Measurements from ENCODE around the gene NDUFAF8. TPM values are rescaled to one million over a fixed set of nuclear protein-coding genes. Genes with fewer than 3 reads are reported as not detected.
A peak's percentile ranks its signal among the peaks of the same experiment; 100 is the strongest.

The NDUFAF8 gene
- total and polyA plus RNA-seq, 2 donors (not counting 1 experiment from before 2014, with no cell fraction given), result 41.7 to 42.6 TPM

GRCh38 chr17:81287741-81288430 is 48.8 kb downstream of the NDUFAF8 start:
- no peak for DNase-seq
- POLR2A ChIA-PET, result no interaction called here
- H3K4me2 ChIP-seq (replicated peaks; ENCODE audit: low read depth, low read length, poor library complexity, severe bottlenecking), result no peak overlapping the region
- no peak overlapping the region for H3K4me3 ChIP-seq (ENCODE audit: control extremely low read depth in 1 of 5, extremely low read depth in 1 of 5, insufficient read depth in 1 of 5, low read depth in 2 of 5, low read length in 4 of 5)
- TF ChIP-seq EZH2 (IDR thresholded peaks at IDR 0.05; ENCODE audit: borderline replicate concordance, insufficient read depth, low read depth, low read length, poor library complexity, severe bottlenecking) (no peak), CTCF (IDR thresholded peaks at IDR 0.05) (no peak)
- H3K4me3 Mint-ChIP-seq, result no peak overlapping the region
- peaks cover 44% of the 10 kb centered on the region for H3K4me1 Mint-ChIP-seq
- no peak overlapping the region for H2AFZ ChIP-seq (ENCODE audit: insufficient read depth, low read depth, low read length, poor library complexity, severe bottlenecking)
- no peaks in the 10 kb centered on the region for H3K9me3 Mint-ChIP-seq (ENCODE audit: insufficient read depth)
- H3K79me2 ChIP-seq (ENCODE audit: control insufficient read depth, insufficient read depth, low read length), result peaks cover 88% of the 10 kb centered on the region
- H3K27ac ChIP-seq (ENCODE audit: low read length in 2 of 2), result peak overlapping the region in 1 of 2 donors; percentile 26
- 80% methylated on average over 8 of the region's 16 CpGs for WGBS (ENCODE audit: insufficient coverage)
- H4K20me1 ChIP-seq (ENCODE audit: control insufficient read depth, insufficient read depth, low read length, poor library complexity, severe bottlenecking), result peaks cover 59% of the 10 kb centered on the region
- no peak for ATAC-seq (ENCODE audit: low read depth)
- no peaks in the 10 kb centered on the region for H3K9me3 ChIP-seq (ENCODE audit: control extremely low read depth in 1 of 3, control insufficient read depth in 2 of 3, insufficient read depth in 1 of 3, low read length in 2 of 3)
- CTCF ChIA-PET, result interaction anchor here (1.0 kb wide), 1 partner anchor 196 kb away, joined by 3 read pairs; no protein-coding TSS in a partner anchor
- H3K9ac ChIP-seq (ENCODE audit: low read length), result no peak overlapping the region
- H3K36me3 ChIP-seq (replicated peaks in 1 of 2; ENCODE audit: control extremely low read depth in 1 of 2, control insufficient read depth in 1 of 2, extremely low read depth in 1 of 2, insufficient read depth in 2 of 2, low read length in 1 of 2), result peaks cover 0 to 33% of the 10 kb centered on the region in 2 experiments
- peaks cover 20 to 34% of the 10 kb centered on the region in 2 donors for H3K4me1 ChIP-seq (ENCODE audit: control insufficient read depth in 2 of 2, insufficient read depth in 2 of 2, low read length in 2 of 2)
- no peaks in the 10 kb centered on the region for H3K27me3 Mint-ChIP-seq
- no peaks in the 10 kb centered on the region for H3K27me3 ChIP-seq (replicated peaks in 1 of 4; ENCODE audit: control extremely low read depth in 1 of 4, control insufficient read depth in 3 of 4, insufficient read depth in 4 of 4, low read length in 3 of 4)
- H3K27ac Mint-ChIP-seq, result no peak overlapping the region
- intact Hi-C loops (cut with micrococcal nuclease), result no loop called here

- DNase-seq, result no peak
- Histone ChIP-seq H3K9me3 (ENCODE audit: control extremely low read depth in 1 of 3, control insufficient read depth in 2 of 3, insufficient read depth in 1 of 3, low read length in 2 of 3) (no peaks in the 10 kb centered on the region), H3K27ac (ENCODE audit: low read length in 2 of 2) (no peak overlapping the region), H3K79me2 (ENCODE audit: control insufficient read depth, insufficient read depth, low read length) (peaks cover 85% of the 10 kb centered on the region), H4K20me1 (ENCODE audit: control insufficient read depth, insufficient read depth, low read length, poor library complexity, severe bottlenecking) (peaks cover 52% of the 10 kb centered on the region), H3K36me3 (replicated peaks in 1 of 2; ENCODE audit: control extremely low read depth in 1 of 2, control insufficient read depth in 1 of 2, extremely low read depth in 1 of 2, insufficient read depth in 2 of 2, low read length in 1 of 2) (peaks cover 0 to 27% of the 10 kb centered on the region in 2 experiments), H3K9ac (ENCODE audit: low read length) (no peak overlapping the region), H3K27me3 (replicated peaks in 1 of 4; ENCODE audit: control extremely low read depth in 1 of 4, control insufficient read depth in 3 of 4, insufficient read depth in 4 of 4, low read length in 3 of 4) (no peaks in the 10 kb centered on the region), H2AFZ (ENCODE audit: insufficient read depth, low read depth, low read length, poor library complexity, severe bottlenecking) (no peak overlapping the region), H3K4me1 (ENCODE audit: control insufficient read depth in 2 of 2, insufficient read depth in 2 of 2, low read length in 2 of 2) (peaks cover 21 to 34% of the 10 kb centered on the region in 2 donors), H3K4me2 (replicated peaks; ENCODE audit: low read depth, low read length, poor library complexity, severe bottlenecking) (no peak overlapping the region), H3K4me3 (ENCODE audit: control extremely low read depth in 1 of 5, extremely low read depth in 1 of 5, insufficient read depth in 1 of 5, low read depth in 2 of 5, low read length in 4 of 5) (no peak overlapping the region)
- TF ChIP-seq EZH2 (IDR thresholded peaks at IDR 0.05; ENCODE audit: borderline replicate concordance, insufficient read depth, low read depth, low read length, poor library complexity, severe bottlenecking), result no peak
- no peak for TF ChIP-seq CTCF (IDR thresholded peaks at IDR 0.05)
- WGBS (ENCODE audit: insufficient coverage), result 91% methylated on average over 7 of the region's 8 CpGs
- no peak overlapping the region for H3K4me3 Mint-ChIP-seq
- peaks cover 51% of the 10 kb centered on the region for H3K4me1 Mint-ChIP-seq
- no peak for ATAC-seq (ENCODE audit: low read depth)
- H3K9me3 Mint-ChIP-seq (ENCODE audit: insufficient read depth), result no peaks in the 10 kb centered on the region
- ChIA-PET POLR2A (no interaction called here), CTCF (interaction anchor here (1.0 to 2.0 kb wide), 3 partner anchors 10 to 231 kb away, joined by 3 to 5 read pairs (median 4); no protein-coding TSS in a partner anchor)
- H3K27ac Mint-ChIP-seq, result no peak overlapping the region
- no peaks in the 10 kb centered on the region for H3K27me3 Mint-ChIP-seq
- intact Hi-C loops (cut with micrococcal nuclease), result no loop called here
Measured at GRCh38 chr17:81288715-81289114, 49.6 kb downstream of the NDUFAF8 start.

Measured in B cell (primary cell).